Caco-2 (cell line): ENCODE measurements around the gene BACE1-AS. TPM values are rescaled to one million over a fixed set of nuclear protein-coding genes. Genes with fewer than 3 reads are reported as not detected.
A peak's percentile ranks its signal among the peaks of the same experiment; 100 is the strongest.

Experiments used
- BruUV-seq: library from RNA; stranded (reverse); fragments of 400-500 nt; replicated peaks from 2 replicates; lab custom pipeline; 2021; lab: Mats Ljungman, UMichigan
- CTCF ChIA-PET: fragments of 300-600 bp; sonication (Branson Sonifier 250); formaldehyde crosslinking; loops from one replicate; lab custom pipeline; 2022; ENCODE audit warnings: antibody characterized with exemption; lab: Charles Lee
- POLR2A ChIA-PET: fragments of 300-600 bp; sonication (Branson Sonifier 250); formaldehyde crosslinking; loops from one replicate; lab custom pipeline; 2022; ENCODE audit warnings: antibody characterized with exemption; lab: Charles Lee
- DNase-seq, 2 experiments: peaks; one replicate each; pipeline versions ENCODE4 v3.0.0 to v3.0.0-alpha.2; 2020 to 2022
- H3K27me3 ChIP-seq: replicated peaks from 2 replicates; pipeline ENCODE4 v1.6.0; 2011; ENCODE audit warnings: low read length; ENCODE audit not compliant: control insufficient read depth, insufficient read depth
- H3K36me3 ChIP-seq: 2 replicates; pipeline ENCODE4 v1.5.1; 2011; ENCODE audit warnings: low read length; ENCODE audit not compliant: control insufficient read depth, insufficient read depth
- H3K4me1 ChIP-seq: fragments of 250-450 bp; sonication (Bioruptor Pico); 2 replicates; pipeline ENCODE4 v1.5.1; 2020; ENCODE audit warnings: mild to moderate bottlenecking
- H3K4me3 ChIP-seq: 2 replicates; pipeline ENCODE4 v1.5.1; 2011; ENCODE audit warnings: low read depth, mild to moderate bottlenecking, control low read depth, low read length
- H3K9me3 ChIP-seq: fragments of 250-450 bp; sonication (Bioruptor Pico); 2 replicates; pipeline ENCODE4 v1.5.1; 2020; ENCODE audit warnings: mild to moderate bottlenecking, moderate library complexity
- H3K27ac Mint-ChIP-seq: one replicate; pipeline ENCODE4 v1.8.0; 2022; ENCODE audit warnings: mixed read lengths; ENCODE audit not compliant: unreplicated experiment
- H3K27me3 Mint-ChIP-seq: one replicate; pipeline ENCODE4 v1.8.0; 2022; ENCODE audit warnings: mixed read lengths; ENCODE audit not compliant: insufficient read depth, unreplicated experiment
- H3K36me3 Mint-ChIP-seq: one replicate; pipeline ENCODE4 v1.8.0; 2022; ENCODE audit warnings: mild to moderate bottlenecking, mixed read lengths; ENCODE audit not compliant: insufficient read depth, unreplicated experiment
- H3K4me1 Mint-ChIP-seq: one replicate; pipeline ENCODE4 v1.8.0; 2022; ENCODE audit warnings: low read depth, mixed read lengths; ENCODE audit not compliant: unreplicated experiment
- H3K4me3 Mint-ChIP-seq: one replicate; pipeline ENCODE4 v1.8.0; 2022; ENCODE audit warnings: mild to moderate bottlenecking, moderate library complexity, mixed read lengths; ENCODE audit not compliant: unreplicated experiment
- H3K9me3 Mint-ChIP-seq: one replicate; pipeline ENCODE4 v1.8.0; 2022; ENCODE audit warnings: mixed read lengths; ENCODE audit not compliant: unreplicated experiment
- CTCF ChIP-seq, 2 experiments: fragments of 200-600 bp in 1 of 2; IDR thresholded peaks; 1 replicate in 1 of 2; 2 replicates in 1 of 2; pipeline versions ENCODE4 v1.5.1 to v1.8.0; 2011 to 2022; ENCODE audit warnings: antibody characterized with exemption in 1 of 2, control low read depth in 1 of 2, inconsistent platforms in 1 of 2, low read depth in 1 of 2, low read length in 1 of 2, mild to moderate bottlenecking in 1 of 2, moderate library complexity in 1 of 2; ENCODE audit not compliant: insufficient read depth in 1 of 2, severe bottlenecking in 1 of 2, unreplicated experiment in 1 of 2
- intact Hi-C: fragments of 100-400 bp; cut with micrococcal nuclease; formaldehyde crosslinking; loops from one replicate; pipeline ENCODE4 v1.10.0; 2022; ENCODE audit not compliant: unreplicated experiment
- total RNA-seq: library from RNA; stranded (reverse); gene quantifications from 2 replicates; pipeline ENCODE4 v1.2.3, GENCODE V29; 2022

The BACE1-AS gene
- total RNA-seq, 1 experiment from 2014 or later, result 18.8 TPM

GRCh38 chr11:117273550-117274289, 17.4 kb upstream of the BACE1-AS start:
- H3K27me3 Mint-ChIP-seq, result no peaks in the 10 kb centered on the region

GRCh38 chr11:117278347-117278746, 12.8 kb upstream of the BACE1-AS start:
- H3K4me3 ChIP-seq, result no peak overlapping the region
- CTCF ChIA-PET, result no interaction called here
- H3K9me3 Mint-ChIP-seq, result peaks cover 7% of the 10 kb centered on the region
- H3K27me3 Mint-ChIP-seq, result no peaks in the 10 kb centered on the region
- H3K36me3 Mint-ChIP-seq, result peaks cover 42% of the 10 kb centered on the region
- H3K4me1 Mint-ChIP-seq, result peaks cover 7% of the 10 kb centered on the region
- H3K27me3 ChIP-seq, result no peaks in the 10 kb centered on the region
- POLR2A ChIA-PET, result no interaction called here
- H3K9me3 ChIP-seq, result peaks cover 5% of the 10 kb centered on the region
- peaks cover 2% of the 10 kb centered on the region; the same call in 1 of the 2 replicates for H3K36me3 ChIP-seq
- H3K27ac Mint-ChIP-seq, result no peak overlapping the region
- no TSS peak for BruUV-seq
- intact Hi-C loops, result no loop called here
- peaks cover 17% of the 10 kb centered on the region for H3K4me1 ChIP-seq
- DNase-seq, result no peak
- no peak for TF ChIP-seq CTCF (IDR thresholded peaks at IDR 0.05; ENCODE audit: insufficient read depth in 1 of 2, low read depth in 1 of 2, low read length in 1 of 2, severe bottlenecking in 1 of 2, unreplicated experiment in 1 of 2)
- no peak overlapping the region for H3K4me3 Mint-ChIP-seq

More at GRCh38 chr11:117273550-117274289, 17.4 kb upstream of the BACE1-AS start:
- H3K36me3 Mint-ChIP-seq, result peaks cover 36% of the 10 kb centered on the region
- peaks cover 20% of the 10 kb centered on the region for H3K4me1 Mint-ChIP-seq
- H3K36me3 ChIP-seq, result no peaks in the 10 kb centered on the region
- H3K4me3 ChIP-seq, result no peak overlapping the region
- no peak overlapping the region for H3K27ac Mint-ChIP-seq
- intact Hi-C loops, result no loop called here
- CTCF ChIA-PET, result no interaction called here
- TF ChIP-seq CTCF (IDR thresholded peaks at IDR 0.05; ENCODE audit: insufficient read depth in 1 of 2, low read depth in 1 of 2, low read length in 1 of 2, severe bottlenecking in 1 of 2, unreplicated experiment in 1 of 2), result no peak
- peaks cover 16% of the 10 kb centered on the region for H3K9me3 ChIP-seq
- POLR2A ChIA-PET, result no interaction called here
- BruUV-seq, result no TSS peak
- no peaks in the 10 kb centered on the region for H3K27me3 ChIP-seq
- H3K9me3 Mint-ChIP-seq, result peaks cover 31% of the 10 kb centered on the region
- no peak for DNase-seq
- H3K4me1 ChIP-seq, result peaks cover 28% of the 10 kb centered on the region
- no peak overlapping the region for H3K4me3 Mint-ChIP-seq

GRCh38 chr11:117279711-117280376, 11.3 kb upstream of the BACE1-AS start:
- intact Hi-C loops, result no loop called here
- TF ChIP-seq CTCF (IDR thresholded peaks at IDR 0.05; ENCODE audit: insufficient read depth in 1 of 2, low read depth in 1 of 2, low read length in 1 of 2, severe bottlenecking in 1 of 2, unreplicated experiment in 1 of 2), result no peak
- BruUV-seq, result no TSS peak
- H3K27me3 Mint-ChIP-seq, result no peaks in the 10 kb centered on the region
- H3K27me3 ChIP-seq, result no peaks in the 10 kb centered on the region
- H3K36me3 Mint-ChIP-seq, result peaks cover 40% of the 10 kb centered on the region
- CTCF ChIA-PET, result interaction anchor here (0.5 to 1.0 kb wide), 2 partner anchors 20 to 48 kb away, joined by 3 to 5 read pairs; partner anchors contain the start of gene PCSK7
- no peaks in the 10 kb centered on the region for H3K9me3 Mint-ChIP-seq
- no peak overlapping the region for H3K4me3 Mint-ChIP-seq
- H3K27ac Mint-ChIP-seq, result peak overlapping the region; percentile 0
- peaks cover 4% of the 10 kb centered on the region; the same call in 1 of the 2 replicates for H3K36me3 ChIP-seq
- H3K4me1 Mint-ChIP-seq, result peaks cover 7% of the 10 kb centered on the region
- H3K4me1 ChIP-seq, result peaks cover 17% of the 10 kb centered on the region
- H3K9me3 ChIP-seq, result no peaks in the 10 kb centered on the region
- H3K4me3 ChIP-seq, result no peak overlapping the region
- POLR2A ChIA-PET, result interaction anchor here (0.7 kb wide), 1 partner anchor 21 kb away, joined by 8 read pairs; no protein-coding TSS in a partner anchor
- no peak for DNase-seq
